ENCODE results near the gene CPEB4.
A peak's percentile ranks its signal among the peaks of the same experiment; 100 is the strongest.

Gene CPEB4

GRCh38 chr5:173950829-173951228 is 62.7 kb downstream of the CPEB4 start:
- DNase-seq, result no peak

GRCh38 chr5:173953528-173954090 is 65.5 kb downstream of the CPEB4 start:
- no peak for DNase-seq

- DNase-seq, result no peak
Measured at GRCh38 chr5:173954671-173955521, 66.7 kb downstream of the CPEB4 start.

GRCh38 chr5:173960986-173961385 is 72.8 kb downstream of the CPEB4 start:
- no peak for DNase-seq

GRCh38 chr5:173961418-173961817 is 73.3 kb downstream of the CPEB4 start:
- DNase-seq, result no peak

GRCh38 chr5:173962436-173962972 is 74.4 kb downstream of the CPEB4 start:
- no peak for DNase-seq

GRCh38 chr5:173963182-173963838 is 75.2 kb downstream of the CPEB4 start:
- DNase-seq, result no peak

GRCh38 chr5:173963867-173964441 is 75.8 kb downstream of the CPEB4 start:
- peak; percentile 41 for DNase-seq

- no peak for DNase-seq
Measured at GRCh38 chr5:173964506-173964905, 76.4 kb downstream of the CPEB4 start.

GRCh38 chr5:173967241-173967640 is 79.1 kb downstream of the CPEB4 start:
- no peak for DNase-seq

- no peak for DNase-seq
Measured at GRCh38 chr5:173968154-173968797, 80.1 kb downstream of the CPEB4 start.

GRCh38 chr5:173969167-173970049 is 81.3 kb downstream of the CPEB4 start:
- no peak for DNase-seq

- DNase-seq, result no peak
Measured at GRCh38 chr5:173970878-173971650, 82.9 kb downstream of the CPEB4 start.

- no peak for DNase-seq
Measured at GRCh38 chr5:173971681-173972345, 83.7 kb downstream of the CPEB4 start.

- no peak for DNase-seq
Measured at GRCh38 chr5:173972607-173972924, 84.4 kb downstream of the CPEB4 start.

GRCh38 chr5:173972925-173973615 is 84.9 kb downstream of the CPEB4 start:
- peak; percentile 82 for DNase-seq

- DNase-seq, result peak; percentile 16
Measured at GRCh38 chr5:173973616-173973969, 85.4 kb downstream of the CPEB4 start.

GRCh38 chr5:173974688-173975239 is 86.6 kb downstream of the CPEB4 start:
- no peak for DNase-seq

GRCh38 chr5:173981185-173981761 is 93.1 kb downstream of the CPEB4 start:
- DNase-seq, result no peak
